HEK293 (cell line): ENCODE results near the gene GDI2.

Experiments used
- CTCF ChIA-PET: fragments of 350-600 bp; formaldehyde crosslinking; extraction: SDS; loops from one replicate; lab custom pipeline; 2021; ENCODE audit warnings: antibody characterized with exemption; lab: Yijun Ruan, JAX
- POLR2A ChIA-PET: fragments of 300-600 bp; formaldehyde crosslinking; extraction: SDS; loops from one replicate; lab custom pipeline; 2020; ENCODE audit warnings: antibody characterized with exemption, inconsistent platforms; lab: Yijun Ruan, JAX
- H3K27ac ChIP-seq: fragments of 200-500 bp; sonication (Bioruptor generic); 2 replicates; pipeline ENCODE4 v1.5.1; 2014; ENCODE audit warnings: low read depth, low read length, control low read depth, inconsistent platforms; ENCODE audit errors: extremely low read depth
- H3K36me3 ChIP-seq, 2 experiments: fragments of 200-500 bp in 1 of 2; sonication (Bioruptor generic) in 1 of 2; 1 replicate in 1 of 2; 2 replicates in 1 of 2; pipeline ENCODE4 v1.5.1; 2014 to 2017; ENCODE audit warnings: inconsistent platforms in 2 of 2, low read length in 2 of 2; ENCODE audit not compliant: control insufficient read depth in 2 of 2, insufficient read depth in 1 of 2
- H3K4me1 ChIP-seq: fragments of 200-500 bp; sonication (Bioruptor generic); 2 replicates; pipeline ENCODE4 v1.5.1; 2014; ENCODE audit warnings: mild to moderate bottlenecking, low read length, inconsistent platforms; ENCODE audit not compliant: control insufficient read depth, insufficient read depth
- H3K4me3 ChIP-seq: 2 replicates; pipeline ENCODE4 v1.5.1; 2011; ENCODE audit warnings: low read depth, mild to moderate bottlenecking, control low read depth, low read length, moderate library complexity
- H3K9me3 ChIP-seq: fragments of 200-500 bp; sonication (Bioruptor generic); 2 replicates; pipeline ENCODE4 v1.5.1; 2014; ENCODE audit warnings: low read depth, low read length, inconsistent platforms; ENCODE audit not compliant: control insufficient read depth, insufficient read depth
- CTCF ChIP-seq: fragments of 450-650 bp; formaldehyde crosslinking; IDR thresholded peaks from 2 replicates; pipeline ENCODE4 v1.5.1; 2016; ENCODE audit warnings: missing biosample characterization, missing genetic modification characterization
- GLIS1 ChIP-seq: fragments of 450-650 bp; formaldehyde crosslinking; IDR thresholded peaks from 2 replicates; pipeline ENCODE4 v1.5.1; 2016; ENCODE audit warnings: missing biosample characterization, missing genetic modification characterization
- GLIS2 ChIP-seq: fragments of 450-650 bp; formaldehyde crosslinking; IDR thresholded peaks from 2 replicates; pipeline ENCODE4 v1.5.1; 2016; ENCODE audit warnings: missing biosample characterization, missing genetic modification characterization
- KLF10 ChIP-seq: fragments of 450-650 bp; IDR thresholded peaks from 2 replicates; pipeline ENCODE4 v1.5.1; 2018; ENCODE audit warnings: missing biosample characterization, mild to moderate bottlenecking, missing genetic modification characterization
- KLF7 ChIP-seq: fragments of 450-650 bp; formaldehyde crosslinking; IDR thresholded peaks from 2 replicates; pipeline ENCODE4 v1.5.1; 2016; ENCODE audit warnings: missing biosample characterization, missing genetic modification characterization, borderline replicate concordance
- PRDM6 ChIP-seq: fragments of 450-650 bp; formaldehyde crosslinking; IDR thresholded peaks from 2 replicates; pipeline ENCODE4 v1.5.1; 2017; ENCODE audit warnings: missing biosample characterization, missing genetic modification characterization
- ZBTB21 ChIP-seq: fragments of 450-650 bp; formaldehyde crosslinking; IDR thresholded peaks from 2 replicates; pipeline ENCODE4 v1.5.1; 2017; ENCODE audit warnings: missing biosample characterization, missing genetic modification characterization
- ZNF121 ChIP-seq: fragments of 450-650 bp; formaldehyde crosslinking; IDR thresholded peaks from 2 replicates; pipeline ENCODE4 v1.5.1; 2016; ENCODE audit warnings: missing biosample characterization, missing genetic modification characterization
- ZNF132 ChIP-seq: fragments of 450-650 bp; formaldehyde crosslinking; IDR thresholded peaks from 2 replicates; pipeline ENCODE4 v1.5.1; 2017; ENCODE audit warnings: missing biosample characterization, missing genetic modification characterization, borderline replicate concordance
- ZNF16 ChIP-seq: fragments of 450-650 bp; formaldehyde crosslinking; IDR thresholded peaks from 2 replicates; pipeline ENCODE4 v1.5.1; 2016; ENCODE audit warnings: low read depth, missing biosample characterization, missing genetic modification characterization
- ZNF2 ChIP-seq: fragments of 450-650 bp; formaldehyde crosslinking; IDR thresholded peaks from 2 replicates; pipeline ENCODE4 v1.5.1; 2016; ENCODE audit warnings: missing biosample characterization, missing genetic modification characterization
- ZNF239 ChIP-seq: fragments of 450-650 bp; formaldehyde crosslinking; IDR thresholded peaks from 2 replicates; pipeline ENCODE4 v1.5.1; 2016; ENCODE audit warnings: missing biosample characterization, missing genetic modification characterization
- ZNF366 ChIP-seq: fragments of 450-650 bp; formaldehyde crosslinking; conservative IDR thresholded peaks from 2 replicates; pipeline ENCODE4 v1.5.1; 2016; ENCODE audit warnings: missing biosample characterization, missing genetic modification characterization
- ZNF391 ChIP-seq: fragments of 450-650 bp; formaldehyde crosslinking; IDR thresholded peaks from 2 replicates; pipeline ENCODE4 v1.5.1; 2016; ENCODE audit warnings: low read depth, missing biosample characterization, missing genetic modification characterization, borderline replicate concordance
- ZNF529 ChIP-seq: fragments of 450-650 bp; formaldehyde crosslinking; IDR thresholded peaks from 2 replicates; pipeline ENCODE4 v1.5.1; 2017; ENCODE audit warnings: missing genetic modification characterization, missing biosample characterization; ENCODE audit not compliant: insufficient replicate concordance
- ZNF530 ChIP-seq: fragments of 450-650 bp; formaldehyde crosslinking; IDR thresholded peaks from 2 replicates; pipeline ENCODE4 v1.5.1; 2016; ENCODE audit warnings: low read depth, missing biosample characterization, missing genetic modification characterization
- ZNF558 ChIP-seq: fragments of 450-650 bp; formaldehyde crosslinking; IDR thresholded peaks from 2 replicates; pipeline ENCODE4 v1.5.1; 2016; ENCODE audit warnings: missing biosample characterization, missing genetic modification characterization
- ZNF561 ChIP-seq: fragments of 450-650 bp; IDR thresholded peaks from 2 replicates; pipeline ENCODE4 v1.5.1; 2018; ENCODE audit warnings: missing biosample characterization, missing genetic modification characterization, borderline replicate concordance
- ZNF600 ChIP-seq: fragments of 450-650 bp; formaldehyde crosslinking; IDR thresholded peaks from 2 replicates; pipeline ENCODE4 v1.5.1; 2016; ENCODE audit warnings: missing biosample characterization, missing genetic modification characterization
- ZNF610 ChIP-seq: fragments of 450-650 bp; formaldehyde crosslinking; IDR thresholded peaks from 2 replicates; pipeline ENCODE4 v1.5.1; 2016; ENCODE audit warnings: missing biosample characterization, missing genetic modification characterization, borderline replicate concordance
- ZNF707 ChIP-seq: fragments of 450-650 bp; formaldehyde crosslinking; IDR thresholded peaks from 2 replicates; pipeline ENCODE4 v1.5.1; 2016; ENCODE audit warnings: missing biosample characterization, missing genetic modification characterization
- ZNF76 ChIP-seq: fragments of 450-650 bp; formaldehyde crosslinking; IDR thresholded peaks from 2 replicates; pipeline ENCODE4; 2016; ENCODE audit warnings: low read depth, missing biosample characterization, missing genetic modification characterization, borderline replicate concordance
- TF ChIP-seq, protein P1 (sequence below): fragments of 450-650 bp; formaldehyde crosslinking; IDR thresholded peaks from 2 replicates; pipeline ENCODE4 v1.5.1; 2017; ENCODE audit warnings: missing biosample characterization, missing genetic modification characterization
- TF ChIP-seq, protein P2 (sequence below): fragments of 450-650 bp; formaldehyde crosslinking; IDR thresholded peaks from 2 replicates; pipeline ENCODE4 v1.5.1; 2016; ENCODE audit warnings: missing biosample characterization, missing genetic modification characterization, borderline replicate concordance
- TF ChIP-seq, protein P3 (sequence below): fragments of 450-650 bp; formaldehyde crosslinking; IDR thresholded peaks from 2 replicates; pipeline ENCODE4; 2016; ENCODE audit warnings: missing biosample characterization, missing genetic modification characterization

The GDI2 gene

DNA sequence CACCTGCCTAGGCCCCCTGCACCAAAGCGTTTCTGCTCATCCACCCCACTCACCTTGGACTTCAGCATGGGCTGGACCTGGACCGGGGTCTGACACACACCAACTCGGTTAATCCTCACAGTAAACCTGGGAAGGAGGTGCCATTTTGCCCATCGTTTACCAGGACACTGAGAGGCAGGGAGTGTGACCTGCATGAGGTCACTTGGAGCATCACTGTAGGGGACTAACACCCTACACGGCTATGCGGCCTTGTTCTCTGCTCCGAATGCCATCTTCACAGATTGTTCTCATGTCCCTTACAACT is 43.4 kb upstream of the GDI2 start:
- H3K27ac ChIP-seq, result no peak overlapping the region
- no peaks in the 10 kb centered on the region; the same call in 1 of the 2 replicates for H3K4me1 ChIP-seq
- no peaks in the 10 kb centered on the region for H3K9me3 ChIP-seq
- no peak overlapping the region for H3K4me3 ChIP-seq
- POLR2A ChIA-PET, result interaction anchor here (1.6 kb wide), 1 partner anchor 33 kb away, joined by 5 read pairs; the partner anchor contains the start of genes ANKRD16 and FBH1
- CTCF ChIA-PET, result no interaction called here
- TF ChIP-seq GLIS1 (no peak), ZNF76 (tag by site-specific recombination) (no peak), ZNF707 (no peak), GLIS2 (tag by site-specific recombination) (no peak), ZNF600 (tag by site-specific recombination) (no peak), ZNF558 (tag by site-specific recombination) (no peak), ZNF391 (tag by site-specific recombination) (no peak), ZNF2 (tag by site-specific recombination) (no peak), PRDM6 (tag by site-specific recombination) (no peak), ZNF529 (tag by site-specific recombination) (no peak)
- TF ChIP-seq, protein P1, sequence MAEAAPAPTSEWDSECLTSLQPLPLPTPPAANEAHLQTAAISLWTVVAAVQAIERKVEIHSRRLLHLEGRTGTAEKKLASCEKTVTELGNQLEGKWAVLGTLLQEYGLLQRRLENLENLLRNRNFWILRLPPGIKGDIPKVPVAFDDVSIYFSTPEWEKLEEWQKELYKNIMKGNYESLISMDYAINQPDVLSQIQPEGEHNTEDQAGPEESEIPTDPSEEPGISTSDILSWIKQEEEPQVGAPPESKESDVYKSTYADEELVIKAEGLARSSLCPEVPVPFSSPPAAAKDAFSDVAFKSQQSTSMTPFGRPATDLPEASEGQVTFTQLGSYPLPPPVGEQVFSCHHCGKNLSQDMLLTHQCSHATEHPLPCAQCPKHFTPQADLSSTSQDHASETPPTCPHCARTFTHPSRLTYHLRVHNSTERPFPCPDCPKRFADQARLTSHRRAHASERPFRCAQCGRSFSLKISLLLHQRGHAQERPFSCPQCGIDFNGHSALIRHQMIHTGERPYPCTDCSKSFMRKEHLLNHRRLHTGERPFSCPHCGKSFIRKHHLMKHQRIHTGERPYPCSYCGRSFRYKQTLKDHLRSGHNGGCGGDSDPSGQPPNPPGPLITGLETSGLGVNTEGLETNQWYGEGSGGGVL (tag by site-specific recombination), result no peak
- TF ChIP-seq, protein P2, sequence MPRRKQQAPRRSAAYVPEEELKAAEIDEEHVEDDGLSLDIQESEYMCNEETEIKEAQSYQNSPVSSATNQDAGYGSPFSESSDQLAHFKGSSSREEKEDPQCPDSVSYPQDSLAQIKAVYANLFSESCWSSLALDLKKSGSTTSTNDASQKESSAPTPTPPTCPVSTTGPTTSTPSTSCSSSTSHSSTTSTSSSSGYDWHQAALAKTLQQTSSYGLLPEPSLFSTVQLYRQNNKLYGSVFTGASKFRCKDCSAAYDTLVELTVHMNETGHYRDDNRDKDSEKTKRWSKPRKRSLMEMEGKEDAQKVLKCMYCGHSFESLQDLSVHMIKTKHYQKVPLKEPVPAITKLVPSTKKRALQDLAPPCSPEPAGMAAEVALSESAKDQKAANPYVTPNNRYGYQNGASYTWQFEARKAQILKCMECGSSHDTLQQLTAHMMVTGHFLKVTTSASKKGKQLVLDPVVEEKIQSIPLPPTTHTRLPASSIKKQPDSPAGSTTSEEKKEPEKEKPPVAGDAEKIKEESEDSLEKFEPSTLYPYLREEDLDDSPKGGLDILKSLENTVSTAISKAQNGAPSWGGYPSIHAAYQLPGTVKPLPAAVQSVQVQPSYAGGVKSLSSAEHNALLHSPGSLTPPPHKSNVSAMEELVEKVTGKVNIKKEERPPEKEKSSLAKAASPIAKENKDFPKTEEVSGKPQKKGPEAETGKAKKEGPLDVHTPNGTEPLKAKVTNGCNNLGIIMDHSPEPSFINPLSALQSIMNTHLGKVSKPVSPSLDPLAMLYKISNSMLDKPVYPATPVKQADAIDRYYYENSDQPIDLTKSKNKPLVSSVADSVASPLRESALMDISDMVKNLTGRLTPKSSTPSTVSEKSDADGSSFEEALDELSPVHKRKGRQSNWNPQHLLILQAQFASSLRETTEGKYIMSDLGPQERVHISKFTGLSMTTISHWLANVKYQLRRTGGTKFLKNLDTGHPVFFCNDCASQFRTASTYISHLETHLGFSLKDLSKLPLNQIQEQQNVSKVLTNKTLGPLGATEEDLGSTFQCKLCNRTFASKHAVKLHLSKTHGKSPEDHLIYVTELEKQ (tag by site-specific recombination), result no peak
- TF ChIP-seq, protein P3, sequence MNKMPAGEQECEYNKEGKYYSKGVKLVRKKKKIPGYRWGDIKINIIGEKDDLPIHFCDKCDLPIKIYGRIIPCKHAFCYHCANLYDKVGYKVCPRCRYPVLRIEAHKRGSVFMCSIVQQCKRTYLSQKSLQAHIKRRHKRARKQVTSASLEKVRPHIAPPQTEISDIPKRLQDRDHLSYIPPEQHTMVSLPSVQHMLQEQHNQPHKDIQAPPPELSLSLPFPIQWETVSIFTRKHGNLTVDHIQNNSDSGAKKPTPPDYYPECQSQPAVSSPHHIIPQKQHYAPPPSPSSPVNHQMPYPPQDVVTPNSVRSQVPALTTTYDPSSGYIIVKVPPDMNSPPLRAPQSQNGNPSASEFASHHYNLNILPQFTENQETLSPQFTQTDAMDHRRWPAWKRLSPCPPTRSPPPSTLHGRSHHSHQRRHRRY, result no peak
- no peaks in the 10 kb centered on the region for H3K36me3 ChIP-seq

DNA sequence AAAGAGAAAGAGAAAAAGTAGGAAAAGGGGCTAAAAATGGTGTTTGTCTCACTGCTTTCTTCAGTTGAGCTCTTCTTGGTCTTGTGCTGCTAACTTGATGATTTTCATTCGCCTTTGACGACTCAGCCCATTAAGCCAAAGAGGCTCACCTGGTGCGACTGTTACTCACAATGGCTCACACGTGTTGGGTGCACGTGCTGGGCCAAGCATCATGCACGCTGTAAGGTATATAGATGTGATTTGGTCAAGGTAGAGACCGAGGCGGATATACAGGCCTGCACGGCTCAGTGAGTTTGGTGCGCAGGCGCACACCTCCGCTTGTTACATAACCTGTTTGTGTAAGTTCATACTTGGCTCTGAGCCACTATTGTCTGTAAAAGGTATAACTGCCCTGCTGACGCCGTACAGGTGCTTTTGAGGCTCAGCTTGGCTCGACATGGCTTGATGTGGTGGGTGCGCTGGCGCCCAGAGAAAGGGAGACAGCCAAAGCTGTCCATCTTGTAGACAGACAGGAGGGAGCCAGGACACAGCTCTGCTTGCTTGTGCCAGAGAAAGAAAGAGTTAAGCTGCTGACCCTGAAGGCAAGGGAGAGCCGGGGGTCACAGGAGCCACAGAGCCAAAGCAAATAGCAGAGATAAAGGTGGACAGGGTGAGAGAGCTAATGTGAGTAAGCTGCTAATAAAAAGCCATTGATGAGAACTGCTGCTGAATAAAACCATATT is 42.9 kb upstream of the GDI2 start:
- H3K9me3 ChIP-seq, result no peaks in the 10 kb centered on the region
- ChIA-PET CTCF (interaction anchor here (0.6 kb wide), 1 partner anchor 1023 kb away, joined by 3 read pairs; no protein-coding TSS in a partner anchor), POLR2A (interaction anchor here (1.6 kb wide), 1 partner anchor 33 kb away, joined by 5 read pairs; the partner anchor contains the start of genes ANKRD16 and FBH1)
- no peaks in the 10 kb centered on the region for H3K36me3 ChIP-seq
- H3K4me1 ChIP-seq, result no peaks in the 10 kb centered on the region; the same call in 1 of the 2 replicates
- no peak overlapping the region for H3K4me3 ChIP-seq
- H3K27ac ChIP-seq, result no peak overlapping the region
- TF ChIP-seq ZNF121 (tag by site-specific recombination) (no peak), ZNF610 (no peak), KLF10 (tag by site-specific recombination) (no peak), KLF7 (tag by site-specific recombination) (no peak), ZNF132 (tag by site-specific recombination) (no peak), CTCF (no peak), ZNF366 (tag by site-specific recombination) (no peak), ZNF239 (no peak), ZNF561 (tag by site-specific recombination) (no peak), ZNF16 (tag by site-specific recombination) (no peak), ZBTB21 (tag by site-specific recombination) (no peak), ZNF530 (tag by site-specific recombination) (no peak)
